NT2/D1 (cell line): ENCODE results near the gene ABCB7.

Source experiments
- SUZ12 ChIP-seq: IDR thresholded peaks from 2 replicates; pipeline ENCODE4 v1.6.1; 2011; ENCODE audit not compliant: insufficient read length, insufficient read depth; ENCODE audit errors: extremely low read depth
- ZNF274 ChIP-seq: IDR thresholded peaks from 2 replicates; pipeline ENCODE4 v1.6.1; 2011; ENCODE audit warnings: mild to moderate bottlenecking, low read depth, low read length

DNA sequence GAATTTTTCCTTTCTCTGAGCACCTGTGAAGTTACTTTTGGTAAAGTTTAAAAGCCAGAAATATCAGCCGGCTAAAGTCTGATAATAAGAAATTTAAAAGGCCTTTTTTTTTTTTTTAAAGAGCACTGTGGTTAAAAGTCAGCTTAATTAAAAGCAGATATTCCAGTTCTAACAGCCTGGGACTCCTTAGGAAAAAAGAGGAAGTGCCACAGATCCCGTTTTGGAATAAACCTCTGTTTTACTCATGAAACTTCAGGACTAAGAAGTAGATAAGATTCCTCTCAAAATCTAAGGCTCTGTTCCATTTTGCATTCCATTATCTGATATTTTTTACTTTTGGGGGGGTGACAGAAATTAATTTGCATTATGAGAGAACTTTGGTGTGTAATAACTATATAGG, 37.8 kb downstream of the ABCB7 start:
- TF ChIP-seq ZNF274, result no peak
- no peak for TF ChIP-seq SUZ12
